NCI-H2196 treated with DMSO at 0.1 percent for 48 hours (cell line): ENCODE results near the gene PDCD6IP.
"Not testable (repeated sequence)": the region's sequence is repeated elsewhere in the genome, so short reads cannot be mapped to it uniquely, and the experiment has no call there.

Experiments used
- DNase-seq: peaks from one replicate; lab custom pipeline; 2025; ENCODE audit not compliant: unreplicated experiment; lab: John Stamatoyannopoulos, UW

Gene PDCD6IP

DNA sequence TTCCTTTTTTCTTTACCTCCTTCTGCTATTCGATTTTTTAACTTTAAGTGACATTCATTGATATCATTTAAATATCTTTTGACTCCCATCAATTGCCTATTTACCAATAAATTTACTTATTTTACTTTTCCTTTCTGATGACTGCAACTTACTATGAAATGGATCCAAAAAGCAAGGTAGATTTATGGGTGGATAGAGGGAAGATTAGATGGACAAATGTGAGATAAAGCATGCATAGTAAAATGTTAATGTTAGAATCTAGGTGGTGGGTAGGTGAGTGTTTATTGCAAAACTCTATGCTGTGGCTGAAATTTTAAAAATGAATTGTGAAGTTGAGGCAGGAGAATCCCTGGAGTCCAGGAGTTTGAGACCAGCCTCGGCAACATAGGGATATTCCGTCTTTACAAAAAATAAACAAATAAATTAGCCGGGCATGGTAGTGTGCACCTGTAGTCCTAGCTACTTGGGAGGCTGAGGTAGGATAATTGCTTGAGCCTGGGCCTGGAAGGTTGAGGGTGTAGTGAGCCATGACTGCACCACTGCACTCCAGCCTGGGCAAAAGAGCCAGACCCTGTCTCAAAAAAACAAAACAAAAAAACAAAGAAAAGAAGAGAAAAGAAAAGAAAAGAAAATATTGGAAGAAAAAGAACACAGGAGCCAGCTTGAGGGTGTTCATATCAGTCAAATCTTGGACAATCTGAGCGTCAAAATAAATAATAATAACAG lies 6.1 kb upstream of the PDCD6IP start:
- no peak for DNase-seq

DNA sequence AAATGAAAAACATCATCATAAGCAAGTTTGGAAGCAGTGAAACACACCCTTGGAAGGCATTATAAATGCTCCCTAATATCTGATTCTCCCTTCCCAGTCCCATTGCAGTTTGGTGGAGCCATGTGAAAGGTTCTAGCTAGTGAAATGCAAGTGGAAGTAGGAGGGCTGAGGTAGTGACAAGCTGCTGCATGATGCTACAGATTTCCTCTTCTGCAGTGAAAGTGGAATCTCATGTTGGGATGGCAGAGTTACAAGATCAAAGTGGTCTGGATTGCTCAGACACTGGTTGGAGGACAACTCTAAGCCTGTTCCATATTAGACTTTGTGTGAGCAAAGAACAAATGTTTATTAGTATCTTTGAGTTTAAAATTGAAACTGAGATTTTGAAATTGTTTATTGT lies 3.3 kb upstream of the PDCD6IP start:
- no peak for DNase-seq

DNA sequence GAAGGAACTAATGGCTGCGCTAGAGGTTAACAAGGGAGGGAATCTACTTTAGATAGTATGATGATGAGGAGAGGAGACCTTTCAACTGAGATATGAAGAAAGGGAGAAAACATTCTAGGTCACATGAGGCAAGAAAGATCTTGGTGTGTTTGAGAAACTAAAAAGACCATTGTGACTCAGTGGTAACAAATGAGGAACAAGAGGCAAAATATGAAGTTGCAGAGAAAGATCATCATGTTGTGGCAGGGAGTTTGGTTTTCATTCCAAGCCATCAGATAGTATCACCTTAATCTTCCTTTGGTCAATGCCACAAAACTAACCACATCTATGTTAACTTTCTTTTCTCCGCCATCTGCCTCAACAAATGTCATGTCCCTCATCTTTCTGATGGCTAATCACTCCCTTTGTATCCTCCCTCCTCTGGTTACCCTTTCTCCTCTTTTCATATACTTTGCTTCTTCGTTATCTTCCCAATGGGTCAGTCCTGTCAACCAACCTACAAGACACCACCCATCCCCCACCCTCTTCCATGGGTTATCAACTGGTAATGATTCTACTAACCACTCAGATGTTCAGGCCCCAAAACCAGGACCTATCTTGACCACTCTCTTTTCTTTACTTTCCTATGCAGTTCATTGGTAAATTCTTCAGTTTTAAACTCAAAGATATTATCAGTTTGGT lies 2.4 kb upstream of the PDCD6IP start:
- DNase-seq: no peak

DNA sequence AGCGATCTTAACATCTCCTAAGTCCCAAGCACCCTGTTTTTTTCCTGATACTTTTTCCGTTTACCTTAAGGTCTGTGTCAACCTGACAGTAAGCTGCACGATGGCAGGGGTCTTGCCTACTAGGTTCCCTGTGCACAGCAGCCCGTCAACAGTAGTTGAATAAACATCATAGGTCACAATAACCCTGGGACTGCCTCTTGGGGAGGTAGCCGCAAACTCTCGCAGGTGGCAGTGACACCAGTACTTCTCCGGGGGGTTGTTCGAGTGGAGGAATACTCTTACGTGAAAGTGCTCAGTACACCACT lies 365 bp upstream of the PDCD6IP start:
- no peak for DNase-seq

DNA sequence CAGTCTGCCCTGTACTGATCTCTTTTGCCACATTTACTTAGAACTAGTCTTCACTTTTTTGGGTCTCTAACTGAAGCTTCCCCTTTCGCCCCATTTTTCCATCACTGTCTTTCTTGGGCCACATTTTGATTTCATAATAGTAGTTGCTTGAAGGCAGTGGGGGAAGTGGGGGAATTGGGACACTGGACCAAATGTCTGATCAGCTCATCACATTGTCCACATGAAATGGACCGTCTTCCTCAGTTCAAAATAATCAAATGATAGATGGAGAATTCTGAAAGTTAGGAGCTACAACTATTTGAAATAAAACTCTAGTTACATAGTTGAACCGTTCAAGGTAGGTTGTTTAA lies 747 bp downstream of the PDCD6IP start:
- no peak for DNase-seq

DNA sequence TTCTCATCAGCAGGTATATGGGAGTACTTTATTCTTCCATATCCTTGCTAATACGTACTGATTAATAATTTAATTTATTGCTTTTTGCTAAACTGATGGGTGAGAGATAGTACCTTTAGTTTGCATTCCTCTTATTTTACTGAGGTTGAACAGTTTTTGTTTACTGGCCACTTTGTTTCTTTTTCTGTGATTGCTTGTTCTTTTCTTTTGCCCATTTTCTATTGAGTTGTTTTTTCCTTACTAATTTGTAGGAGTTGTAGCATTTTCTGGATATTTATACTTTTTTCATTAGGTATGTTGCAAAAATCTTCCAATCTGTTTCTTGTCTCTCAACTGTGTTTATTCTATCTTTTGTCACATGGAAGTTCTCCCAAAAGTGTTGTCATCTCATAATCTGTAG lies 4.8 kb downstream of the PDCD6IP start:
- DNase-seq: no peak

DNA sequence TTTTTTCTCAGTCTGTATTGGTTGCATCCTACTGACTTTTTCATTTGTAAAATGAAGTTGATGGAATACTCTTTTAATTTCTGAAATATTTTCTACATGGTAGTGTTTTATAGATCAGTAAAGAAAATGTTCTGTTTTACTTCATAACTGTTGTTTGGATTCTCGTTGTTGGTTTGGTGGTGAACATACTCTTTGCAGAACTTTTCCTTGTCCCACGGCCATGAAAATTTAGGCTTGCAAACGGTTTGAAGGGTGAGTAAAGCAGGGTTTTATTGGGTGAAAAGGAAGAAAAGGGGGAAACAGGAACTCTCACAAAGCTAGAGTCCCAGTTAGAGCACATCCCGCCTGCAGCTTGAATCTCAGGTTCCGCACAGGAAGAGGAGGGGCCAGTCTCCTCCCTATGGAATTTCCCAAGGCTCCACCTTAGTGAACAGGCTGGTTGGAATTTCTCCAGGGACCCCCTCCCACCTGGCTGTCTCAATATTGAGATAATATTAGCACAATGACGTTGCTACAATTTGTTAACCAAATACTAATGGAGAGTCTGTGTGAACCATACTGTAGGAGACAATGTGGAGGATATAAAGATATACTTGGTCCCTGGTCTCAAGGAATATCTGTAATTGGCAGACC lies 5.6 kb downstream of the PDCD6IP start:
- DNase-seq: no peak

DNA sequence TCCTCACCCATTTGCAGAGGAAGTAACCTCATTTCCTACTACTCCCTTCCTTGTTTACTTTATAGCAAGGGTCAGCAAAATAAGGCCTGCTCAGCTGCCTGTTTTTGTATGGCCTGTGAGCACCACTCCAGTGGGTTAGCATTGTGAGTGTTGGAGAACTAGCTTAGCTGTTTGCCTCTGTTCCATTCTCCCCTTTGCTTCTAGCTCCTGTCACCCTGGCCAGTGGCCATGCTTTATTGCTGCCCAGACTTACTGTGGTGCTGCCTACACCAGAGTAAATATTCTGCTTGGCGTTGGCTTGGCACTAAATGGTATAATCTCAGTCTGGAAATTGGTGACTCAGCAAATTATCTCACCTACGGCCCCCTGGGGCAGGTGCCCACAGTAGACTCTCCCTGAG lies 8.8 kb downstream of the PDCD6IP start:
- DNase-seq: no peak

DNA sequence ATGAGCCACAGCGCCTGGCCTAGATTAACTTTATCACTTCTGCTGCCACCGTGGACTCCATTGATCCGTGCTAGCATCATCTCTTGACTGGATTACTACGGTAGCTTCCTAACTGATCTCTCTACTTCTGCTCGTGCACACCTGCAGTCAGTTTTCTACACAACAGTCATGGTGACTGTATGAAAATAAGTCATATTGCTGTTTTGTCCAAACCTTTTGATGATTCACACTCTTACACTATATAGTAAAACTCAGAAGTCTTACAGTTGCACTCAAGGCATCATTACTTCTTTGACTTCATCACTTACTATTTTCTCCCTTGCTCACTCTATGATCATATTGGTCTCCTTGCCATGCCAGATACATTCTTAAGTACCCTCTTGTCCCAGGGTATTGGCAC lies 10.1 kb downstream of the PDCD6IP start:
- no peak for DNase-seq

DNA sequence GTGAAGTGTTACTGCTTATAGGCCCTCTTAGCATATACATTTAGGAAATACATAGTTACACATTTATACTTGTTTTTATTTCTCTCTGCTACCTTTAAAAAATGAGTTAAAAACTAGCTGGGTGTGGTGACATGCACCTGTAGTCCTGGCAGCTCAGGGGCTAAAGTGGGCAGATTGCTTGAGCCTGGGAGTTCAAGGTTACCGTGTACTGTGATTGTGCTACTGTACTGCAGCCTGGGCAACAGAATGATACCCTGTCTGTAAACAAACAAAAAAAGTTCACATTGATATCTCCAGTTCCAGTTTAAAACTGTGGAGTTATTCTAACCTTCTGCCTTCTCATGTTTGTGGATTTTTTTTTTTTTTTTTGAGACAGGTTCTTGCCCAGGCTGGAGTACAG lies 12.1 kb downstream of the PDCD6IP start:
- no peak for DNase-seq

DNA sequence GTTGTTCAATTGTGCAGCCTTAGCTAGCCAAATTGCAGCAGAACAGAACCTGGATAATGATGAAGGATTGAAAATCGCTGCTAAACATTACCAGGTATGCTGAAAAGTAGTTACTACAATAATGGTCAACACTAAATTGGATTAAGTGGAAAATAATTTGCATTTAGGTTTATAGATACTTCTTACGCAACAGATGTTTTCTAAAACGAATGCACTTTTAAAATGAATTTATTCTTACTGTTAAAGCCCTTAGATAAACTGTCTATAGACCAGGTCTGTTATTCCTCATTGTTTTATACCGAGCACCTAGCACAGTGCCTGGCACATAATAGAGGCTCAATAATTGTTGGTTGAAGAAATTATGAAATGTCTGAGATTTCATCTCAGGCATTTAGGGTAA lies 23.6 kb downstream of the PDCD6IP start:
- no peak for DNase-seq

DNA sequence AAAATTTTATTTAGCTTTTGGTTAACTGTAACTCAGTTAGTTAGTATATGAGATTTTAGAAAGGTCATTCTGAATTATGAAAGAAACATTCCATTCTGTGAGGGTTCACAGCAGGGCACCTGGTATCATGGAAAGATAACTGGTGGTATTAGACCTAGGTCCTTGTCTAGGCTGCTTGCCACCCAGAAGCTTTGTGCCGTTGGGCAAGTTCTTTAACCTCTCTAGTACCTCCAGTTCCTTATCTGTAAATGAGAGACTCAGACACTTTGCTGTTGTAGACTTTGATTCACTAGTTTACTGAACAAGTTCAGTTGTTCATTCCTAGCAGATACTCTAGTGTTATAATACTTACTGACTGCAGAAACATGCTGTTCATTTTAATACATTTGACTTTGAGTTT lies 25.4 kb downstream of the PDCD6IP start:
- DNase-seq: no peak

DNA sequence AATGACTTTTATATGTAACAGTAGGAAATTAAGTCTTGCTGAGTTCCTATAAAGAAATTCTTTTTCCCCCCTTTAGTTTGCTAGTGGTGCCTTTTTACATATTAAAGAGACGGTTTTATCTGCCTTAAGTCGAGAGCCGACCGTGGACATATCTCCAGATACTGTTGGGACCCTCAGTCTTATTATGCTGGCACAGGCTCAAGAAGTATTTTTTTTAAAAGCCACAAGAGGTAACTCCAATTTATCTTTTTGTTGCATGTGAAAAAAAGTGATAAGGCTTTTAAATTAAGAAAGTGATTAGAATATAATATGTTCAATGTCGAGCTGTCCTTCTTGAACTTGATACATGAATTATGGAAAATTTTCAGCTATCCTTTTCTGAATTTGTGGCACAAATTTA lies 26.7 kb downstream of the PDCD6IP start:
- no peak for DNase-seq

DNA sequence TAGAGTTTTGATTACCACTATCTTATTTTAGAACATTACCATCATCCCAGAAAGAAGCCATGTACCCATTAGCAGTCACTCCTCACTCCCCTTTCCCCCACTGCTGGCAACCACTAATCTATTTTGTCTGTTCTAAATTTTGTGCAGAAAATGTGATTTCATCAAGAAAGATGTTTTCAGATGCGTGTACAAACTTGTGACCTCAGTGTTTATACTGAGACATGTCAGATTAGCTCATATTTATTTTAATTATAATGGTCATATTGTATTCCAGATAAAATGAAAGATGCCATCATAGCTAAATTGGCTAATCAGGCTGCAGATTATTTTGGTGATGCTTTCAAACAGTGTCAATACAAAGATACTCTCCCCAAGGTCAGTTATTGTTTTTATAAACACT lies 27.8 kb downstream of the PDCD6IP start:
- no peak for DNase-seq

DNA sequence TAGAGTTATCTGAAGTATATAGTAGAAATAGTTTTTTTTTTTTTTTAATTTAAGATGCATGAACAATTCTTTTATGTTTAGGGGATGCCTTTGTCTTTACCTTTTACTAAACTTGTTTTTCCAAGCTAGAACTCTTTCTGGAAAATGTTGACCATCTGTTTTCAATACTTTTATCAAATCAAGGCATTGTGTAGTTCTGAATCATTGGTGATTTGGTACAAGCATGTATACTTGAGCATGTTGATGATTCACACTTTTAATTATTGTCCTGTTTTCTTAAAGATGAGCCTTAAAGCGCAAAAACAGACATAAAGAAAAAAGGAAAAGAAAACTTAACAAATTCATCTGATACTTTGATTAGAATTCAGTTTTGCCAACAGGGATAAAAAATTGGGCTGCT lies 28.3 kb downstream of the PDCD6IP start:
- no peak for DNase-seq

DNA sequence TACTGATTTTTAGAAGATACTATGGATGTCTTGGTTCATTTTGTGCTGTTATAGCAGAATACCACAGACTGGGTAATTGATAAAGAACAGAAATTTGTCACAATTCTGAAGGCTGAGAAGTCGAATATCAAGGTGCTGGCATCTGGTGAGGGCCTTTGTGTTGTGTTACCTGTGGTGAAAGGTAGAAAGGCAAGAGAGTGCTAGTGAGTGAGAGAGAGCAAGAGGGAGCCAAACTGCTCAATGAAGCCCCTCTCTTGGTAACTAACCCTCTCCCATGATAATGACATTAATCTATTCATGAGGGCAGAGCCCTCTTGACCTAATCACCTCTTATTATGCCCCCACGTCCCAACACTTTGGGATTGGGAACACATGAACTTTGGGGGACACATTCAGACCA lies 31.3 kb downstream of the PDCD6IP start:
- DNase-seq: no peak

DNA sequence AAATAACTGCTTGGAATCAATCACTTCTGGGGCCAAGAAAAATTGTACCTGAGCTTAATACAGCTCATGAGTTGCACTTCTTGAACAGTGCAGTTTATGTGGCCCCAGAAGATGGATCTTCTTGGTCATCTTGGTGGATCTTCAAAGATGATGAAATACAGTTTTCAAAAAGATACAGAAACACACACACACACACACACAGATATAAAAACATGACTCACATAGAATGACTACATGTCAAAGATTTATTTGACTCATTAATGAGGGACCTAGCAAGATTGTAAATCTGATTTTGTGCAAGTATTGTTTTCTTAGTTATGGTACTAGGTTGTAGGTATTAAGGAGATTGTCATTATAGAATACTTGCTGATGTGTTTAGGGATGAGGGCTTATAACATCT lies 32.6 kb downstream of the PDCD6IP start:
- no peak for DNase-seq

DNA sequence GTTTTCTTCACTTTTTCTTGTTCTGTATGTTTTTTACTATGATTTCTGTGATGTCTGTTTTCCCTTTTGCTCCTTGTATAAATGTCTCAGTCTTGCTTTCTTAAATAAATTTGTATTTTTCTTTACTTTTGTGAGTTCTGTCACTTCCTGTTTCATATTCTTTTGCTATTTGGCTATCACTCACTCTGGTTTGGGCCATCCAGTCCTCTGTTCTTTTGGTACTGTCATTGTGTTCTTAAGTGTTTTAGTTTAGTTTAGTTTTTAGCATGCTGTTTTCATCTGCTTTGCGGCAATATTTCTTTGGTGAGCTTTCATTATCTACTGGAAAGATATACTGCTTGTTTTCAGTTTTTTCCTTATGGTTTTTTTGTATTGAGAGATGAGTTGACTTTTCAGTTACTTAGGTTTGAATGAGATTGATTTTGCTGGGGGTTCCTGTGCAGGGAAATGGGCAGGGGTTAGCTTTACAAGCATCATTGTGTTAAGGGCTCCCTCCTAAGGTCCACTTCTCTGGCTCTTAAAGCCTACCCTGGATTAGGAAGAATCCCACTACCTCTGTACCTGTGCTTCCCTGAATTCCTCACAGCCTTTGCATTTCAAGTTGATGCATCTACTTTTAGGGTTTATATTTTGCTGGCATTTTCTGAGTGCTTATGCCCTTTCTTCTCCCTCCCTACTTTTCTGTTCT lies 35.1 kb downstream of the PDCD6IP start:
- DNase-seq: no peak

DNA sequence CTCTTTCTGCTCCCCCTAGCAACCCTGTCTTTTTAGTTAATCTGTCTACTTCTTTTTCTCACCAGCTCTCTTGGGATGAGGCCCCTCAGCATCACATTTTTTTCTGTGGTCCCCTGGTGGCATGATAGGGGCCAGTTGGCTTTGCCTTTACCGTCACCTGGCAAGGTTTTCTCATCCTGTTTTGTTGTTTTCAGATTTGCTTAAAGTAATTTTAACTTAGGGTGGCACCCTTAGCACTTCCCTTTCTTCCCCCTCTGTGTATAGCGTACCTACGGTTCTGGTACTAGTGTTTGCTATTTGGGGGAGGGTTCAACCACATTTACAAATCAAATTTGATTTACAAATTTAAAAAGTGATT lies 35.6 kb downstream of the PDCD6IP start:
- DNase-seq: no peak

DNA sequence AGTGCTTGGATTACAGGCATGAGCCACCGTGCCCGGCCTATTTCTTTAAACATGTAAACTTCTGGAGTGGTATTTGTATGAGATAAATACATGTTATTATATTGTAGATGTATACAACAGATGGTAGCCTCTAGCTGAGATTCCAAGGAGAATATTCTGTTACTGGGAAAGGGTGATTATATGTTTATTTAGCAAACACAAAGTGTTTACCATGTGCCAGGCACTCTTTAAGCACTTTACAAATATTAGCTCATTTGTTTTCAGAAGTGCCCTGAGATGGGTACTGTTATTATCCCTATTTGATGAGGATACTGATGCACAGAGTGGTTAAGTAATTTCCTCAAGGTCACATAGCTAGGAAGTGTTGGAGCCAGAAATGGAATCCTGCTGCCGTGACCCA lies 38.8 kb downstream of the PDCD6IP start:
- not testable (repeated sequence) for DNase-seq

DNA sequence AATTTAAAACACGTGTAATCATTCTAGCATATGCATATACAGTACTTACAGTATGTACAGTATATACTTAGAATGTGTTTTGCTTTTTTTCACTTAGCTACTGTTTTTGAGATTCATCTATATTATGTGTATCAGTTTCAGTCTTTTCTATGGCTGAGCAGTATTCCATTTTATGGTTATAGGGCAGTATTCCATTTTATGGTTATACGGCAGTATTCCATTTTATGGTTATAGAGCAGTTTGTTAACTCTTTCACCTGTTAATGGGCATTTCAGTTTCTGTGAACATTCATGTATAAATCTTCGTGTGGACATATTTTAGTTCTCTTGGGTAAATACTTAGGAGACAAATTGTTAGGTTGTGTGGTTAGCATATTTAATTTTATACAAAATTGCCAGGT lies 40.9 kb downstream of the PDCD6IP start:
- no peak for DNase-seq

DNA sequence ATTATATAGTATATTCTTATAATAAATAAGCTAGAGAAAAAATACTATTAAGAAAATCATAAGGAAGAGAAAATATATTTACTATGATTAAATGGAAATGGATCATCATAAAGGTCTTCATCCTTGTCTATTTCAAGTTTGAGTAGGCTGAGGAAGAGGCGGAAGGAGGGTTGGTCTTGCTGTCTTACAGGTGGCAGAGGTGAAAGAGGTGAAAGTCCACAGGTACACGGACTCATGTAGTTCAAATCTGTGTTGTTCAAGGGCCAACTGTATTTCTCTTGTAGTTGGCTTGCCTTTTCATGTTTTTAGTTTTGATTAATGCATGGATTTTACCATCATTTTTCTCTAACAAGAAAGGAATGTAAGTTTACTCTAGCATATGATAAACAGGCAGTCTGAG lies 41.7 kb downstream of the PDCD6IP start:
- no peak for DNase-seq
